Measurements from ENCODE around the gene TTLL4. TPM values are rescaled to one million over a fixed set of nuclear protein-coding genes. Genes with fewer than 3 reads are reported as not detected.

The TTLL4 gene
- total RNA-seq, 1 donor from 2014 or later = 9.4 TPM

DNA sequence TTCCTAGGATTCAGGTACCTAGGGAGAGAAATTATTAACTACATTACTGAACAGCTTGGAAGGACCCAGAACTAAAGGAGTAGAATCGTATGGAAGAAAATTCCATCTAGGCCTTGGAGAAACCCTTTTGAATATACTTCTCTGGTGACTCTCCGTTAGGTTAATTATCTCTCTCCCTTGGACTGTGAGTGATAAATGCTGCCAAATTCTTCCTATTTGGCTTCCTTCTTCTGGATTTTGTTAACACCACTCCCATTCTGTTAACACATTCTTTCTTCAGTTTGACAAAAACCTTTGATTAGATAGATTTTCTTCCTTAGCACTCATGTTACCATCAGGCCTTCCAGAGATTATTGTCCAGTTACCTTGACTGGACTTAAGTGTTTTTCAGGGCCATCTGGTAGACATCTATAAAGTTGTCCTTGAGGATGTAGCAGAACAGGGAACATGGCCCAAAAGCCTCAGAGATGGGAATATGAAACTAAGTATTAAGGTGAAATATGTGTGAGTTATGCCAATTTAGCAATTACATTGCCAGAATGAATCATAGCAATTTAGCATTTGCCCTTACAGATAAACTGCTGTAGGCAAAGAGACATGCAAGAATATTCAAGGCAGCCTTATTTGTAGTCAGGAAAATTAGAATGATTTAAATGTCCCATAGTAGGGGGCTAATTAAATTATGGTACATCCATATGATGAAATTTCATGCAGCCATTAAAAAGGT, 78.1 kb downstream of the TTLL4 start:
- no peak for DNase-seq

- no peak for DNase-seq
Observed at GRCh38 chr2:218792433-218792832, 81.8 kb downstream of the TTLL4 start.

DNA sequence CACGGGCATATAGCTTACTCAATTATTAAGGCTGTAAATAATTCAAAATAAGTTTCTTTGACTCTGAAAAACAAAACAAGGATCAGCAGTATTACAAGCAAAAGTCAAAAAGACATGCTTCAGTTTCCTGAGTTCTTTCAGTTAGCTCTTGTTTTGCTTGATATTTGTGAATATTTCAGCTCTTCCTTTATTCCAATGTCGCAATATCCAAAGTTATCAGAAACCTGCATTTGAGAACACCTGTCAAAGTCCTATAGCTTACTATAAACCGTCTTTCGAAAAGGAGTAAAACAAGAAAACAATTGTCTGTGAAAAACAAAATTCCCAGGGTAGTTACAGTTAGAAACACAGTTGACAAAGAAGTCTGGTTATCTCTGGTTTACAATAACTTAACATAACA, 86.1 kb downstream of the TTLL4 start:
- DNase-seq = no peak

GRCh38 chr2:218798767-218799504, 88.3 kb downstream of the TTLL4 start:
- no peak for DNase-seq

DNA sequence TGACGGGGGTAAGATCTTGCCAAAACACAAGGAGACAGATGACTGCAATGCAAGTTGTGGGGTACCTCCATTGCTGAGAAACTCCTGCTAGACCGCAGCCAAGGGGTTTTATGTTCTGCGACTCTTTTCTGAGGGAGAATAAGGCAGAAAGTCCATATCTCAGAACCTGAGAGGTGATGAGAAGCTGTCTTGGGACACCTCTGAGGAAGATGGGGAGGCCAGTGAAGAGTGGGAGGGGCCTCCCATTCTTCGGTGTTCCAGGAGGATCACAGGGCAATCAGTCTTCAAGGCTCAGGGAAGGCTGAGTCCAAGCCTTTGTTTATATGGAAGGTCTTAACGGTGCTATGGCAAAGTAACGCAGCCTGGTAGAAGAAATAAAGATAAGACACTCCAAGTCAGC, 89.4 kb downstream of the TTLL4 start:
- DNase-seq = no peak

DNA sequence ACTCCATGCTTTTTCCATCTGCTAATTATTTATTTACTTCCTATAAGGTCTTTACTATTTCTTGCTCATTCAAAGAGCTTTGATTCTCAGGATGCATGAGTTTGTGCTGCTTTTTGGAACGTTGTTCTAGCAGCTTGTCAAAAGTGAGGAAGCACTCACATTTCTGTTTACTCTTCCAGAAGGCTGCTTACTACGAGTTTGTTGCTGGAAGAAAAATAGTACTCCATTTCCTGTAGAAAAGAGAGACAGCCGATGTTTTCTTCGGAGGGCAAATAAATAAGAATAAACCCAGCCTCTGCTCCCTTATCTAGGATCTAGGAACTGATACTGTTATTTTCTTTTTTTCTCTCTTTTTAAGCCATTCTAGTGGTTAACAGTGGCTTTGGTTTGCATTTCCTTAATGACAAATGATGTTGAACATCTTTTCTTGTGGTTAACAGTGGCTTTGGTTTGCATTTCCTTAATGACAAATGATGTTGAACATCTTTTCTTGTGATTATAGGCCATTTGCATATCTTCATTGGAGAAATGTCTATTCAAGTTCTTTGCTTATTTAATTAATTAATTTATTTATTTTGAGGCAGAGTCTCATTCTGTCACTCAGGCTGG, 91.9 kb downstream of the TTLL4 start:
- no peak for DNase-seq

DNA sequence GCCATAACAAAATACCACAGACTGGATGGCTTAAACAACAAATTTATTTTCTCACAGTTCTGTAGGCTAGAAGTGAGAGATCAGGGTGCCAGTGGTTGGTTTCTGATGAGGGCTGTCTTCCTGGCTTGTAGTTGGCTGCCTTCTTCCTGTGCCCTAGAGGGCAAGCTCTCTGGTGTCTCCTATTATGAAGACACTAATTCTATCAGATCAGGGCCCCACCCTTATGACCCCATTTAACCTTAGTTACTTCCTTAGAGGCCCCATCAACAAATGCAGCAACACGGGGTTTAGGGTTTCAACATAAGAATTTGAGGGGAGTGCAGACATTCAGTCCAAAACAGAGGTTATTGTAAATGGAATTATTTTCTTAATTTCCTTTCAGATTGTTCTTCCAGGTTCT, 94.2 kb downstream of the TTLL4 start:
- DNase-seq = no peak

Other genes starting within 250 kb of the TTLL4 start
- 15.0 and 19.4 TPM in 2 replicates for gene USP37, start 142.5 kb upstream of the TTLL4 start, total RNA-seq
- 56.4 and 57.3 TPM in 2 replicates for gene CNOT9, start 142.0 kb upstream of the TTLL4 start, total RNA-seq
- gene PLCD4, start 102.9 kb upstream of the TTLL4 start, total RNA-seq = 1.7 and 4.7 TPM in 2 replicates
- 9.0 and 14.1 TPM in 2 replicates for gene ZNF142, start 51.2 kb upstream of the TTLL4 start, total RNA-seq
- 31.3 and 37.5 TPM in 2 replicates for gene BCS1L, start 51.2 kb upstream of the TTLL4 start, total RNA-seq
- gene RNF25, start 38.8 kb upstream of the TTLL4 start, total RNA-seq = 21.1 and 35.7 TPM in 2 replicates
- gene STK36, start 38.7 kb upstream of the TTLL4 start, total RNA-seq = 11.5 and 15.3 TPM in 2 replicates
- 8.6 and 12.8 TPM in 2 replicates for gene CYP27A1, start 71.3 kb downstream of the TTLL4 start, total RNA-seq
- not detected in 2 replicates for gene PRKAG3, start 121.0 kb downstream of the TTLL4 start, total RNA-seq
- gene WNT6, start 149.0 kb downstream of the TTLL4 start, total RNA-seq = not detected in 2 replicates
- gene WNT10A, start 170.0 kb downstream of the TTLL4 start, total RNA-seq = under 0.01 and 0.05 TPM in 2 replicates
- gene CDK5R2, start 248.8 kb downstream of the TTLL4 start, total RNA-seq = not detected in 2 replicates